Coronary artery (tissue), 2 donors: Measurements from ENCODE around the gene ABL1.

ENCODE experiments used
- DNase-seq: peaks from one replicate; pipeline ENCODE4 v3.0.0-alpha.2; 2017; ENCODE audit warnings: low spot score
- H3K27ac ChIP-seq, 2 donors: fragments of 200-600 bp; sonication (generic); one replicate each; pipeline ENCODE4 v1.5.1; 2016 to 2019
- H3K4me3 ChIP-seq: fragments of 200-600 bp; sonication (generic); 2 replicates; pipeline ENCODE4 v1.5.1; 2016; ENCODE audit warnings: mild to moderate bottlenecking, moderate library complexity
- CTCF ChIP-seq: fragments of 200-600 bp; sonication (generic); IDR thresholded peaks from one replicate; pipeline ENCODE4 v1.5.1; 2019; ENCODE audit warnings: antibody characterized with exemption

Gene ABL1

GRCh38 chr9:130820135-130820738, 14.8 kb upstream of the ABL1 start:
- DNase-seq = no peak
- Histone ChIP-seq H3K4me3 (no peak overlapping the region), H3K27ac (no peak overlapping the region)
- TF ChIP-seq CTCF = no peak

GRCh38 chr9:130823435-130823834, 11.6 kb upstream of the ABL1 start:
- DNase-seq = no peak
- TF ChIP-seq CTCF = no peak
- Histone ChIP-seq H3K4me3 (no peak overlapping the region), H3K27ac (peak overlapping the region in 1 of 2 donors; percentile 89)

- Histone ChIP-seq H3K4me3 (peak overlapping the region; percentile 52), H3K27ac (peak overlapping the region; percentile 82 to 89)
- no peak for DNase-seq
- no peak for TF ChIP-seq CTCF
Observed at GRCh38 chr9:130824079-130824478, 11.0 kb upstream of the ABL1 start.

- no peak for TF ChIP-seq CTCF
- peak overlapping the region; percentile 52 for H3K4me3 ChIP-seq
- H3K27ac ChIP-seq = peak overlapping the region; percentile 82 to 89
- no peak for DNase-seq
Observed at GRCh38 chr9:130824643-130825350, 10.3 kb upstream of the ABL1 start.

GRCh38 chr9:130825351-130825651, 9.8 kb upstream of the ABL1 start:
- H3K4me3 ChIP-seq = peak overlapping the region; percentile 52
- no peak for DNase-seq
- H3K27ac ChIP-seq = peak overlapping the region; percentile 82 to 89
- TF ChIP-seq CTCF = no peak

- Histone ChIP-seq H3K27ac (peak overlapping the region; percentile 23 to 89), H3K4me3 (no peak overlapping the region)
- no peak for DNase-seq
- TF ChIP-seq CTCF = no peak
Observed at GRCh38 chr9:130825809-130826208, 9.2 kb upstream of the ABL1 start.

GRCh38 chr9:130829762-130830161, 5.3 kb upstream of the ABL1 start:
- TF ChIP-seq CTCF = no peak
- H3K27ac ChIP-seq = no peak overlapping the region
- DNase-seq = no peak

More at GRCh38 chr9:130829762-130830161, 5.3 kb upstream of the ABL1 start:
- H3K4me3 ChIP-seq = no peak overlapping the region
